WTC11 (cell line): ENCODE data around the gene PROKR2. TPM values are rescaled to one million over a fixed set of nuclear protein-coding genes. Genes with fewer than 3 reads are reported as not detected.

Experiments
- ATAC-seq: fragments of 200-7000 bp; cut with Tn5 transposase; 2 replicates; pipeline ENCODE4 v1.10.0; 2021; ENCODE audit warnings: mild to moderate bottlenecking, moderate library complexity
- CTCF ChIA-PET: fragments of 300-600 bp; sonication (Branson Sonifier 250); formaldehyde crosslinking; loops from one replicate; lab custom pipeline; 2021; ENCODE audit warnings: antibody characterized with exemption; lab: Charles Lee
- POLR2A ChIA-PET: fragments of 350-600 bp; sonication (Branson Sonifier 250); formaldehyde crosslinking; loops from one replicate; lab custom pipeline; 2021; ENCODE audit warnings: antibody characterized with exemption; lab: Charles Lee
- DNase-seq: peaks from one replicate; pipeline ENCODE4 v3.0.0; 2021; ENCODE audit warnings: low spot score
- H3K27ac Mint-ChIP-seq: 2 replicates; pipeline ENCODE4 v1.8.0; 2021; ENCODE audit warnings: mixed read lengths
- H3K27me3 Mint-ChIP-seq: 2 replicates; pipeline ENCODE4 v1.8.0; 2021; ENCODE audit warnings: low read depth, mild to moderate bottlenecking, moderate library complexity, mixed read lengths
- H3K36me3 Mint-ChIP-seq: 2 replicates; pipeline ENCODE4 v1.8.0; 2021; ENCODE audit warnings: mixed read lengths
- H3K4me1 Mint-ChIP-seq: 2 replicates; pipeline ENCODE4 v1.8.0; 2022; ENCODE audit warnings: mixed read lengths
- H3K4me3 Mint-ChIP-seq: 2 replicates; pipeline ENCODE4 v1.8.0; 2021; ENCODE audit warnings: mild to moderate bottlenecking, moderate library complexity, mixed read lengths
- H3K9me3 Mint-ChIP-seq: 2 replicates; pipeline ENCODE4 v1.8.0; 2021; ENCODE audit warnings: mixed read lengths
- FOXP1 ChIP-seq: sonication (generic); formaldehyde crosslinking; IDR thresholded peaks from 2 replicates; pipeline ENCODE4 v1.8.0; 2022; ENCODE audit warnings: missing genetic modification reagents, mild to moderate bottlenecking, moderate library complexity, borderline replicate concordance
- JUN ChIP-seq: sonication (generic); formaldehyde crosslinking; IDR thresholded peaks from 2 replicates; pipeline ENCODE4 v1.8.0; 2023; ENCODE audit warnings: mild to moderate bottlenecking, missing genetic modification reagents
- NR3C1 ChIP-seq: sonication (generic); formaldehyde crosslinking; conservative IDR thresholded peaks from 2 replicates; pipeline ENCODE4 v1.8.1; 2023; ENCODE audit warnings: low read depth, mild to moderate bottlenecking, missing genetic modification reagents
- SMAD4 ChIP-seq: sonication (generic); formaldehyde crosslinking; IDR thresholded peaks from 2 replicates; pipeline ENCODE4 v1.8.0; 2022; ENCODE audit warnings: mild to moderate bottlenecking, missing genetic modification reagents
- SOX15 ChIP-seq: fragments of 250-450 bp; sonication (Bioruptor Pico); IDR thresholded peaks from 2 replicates; pipeline ENCODE4 v1.9.0; 2021; ENCODE audit warnings: mild to moderate bottlenecking
- ZNF281 ChIP-seq: sonication (generic); formaldehyde crosslinking; IDR thresholded peaks from 2 replicates; pipeline ENCODE4 v1.8.0; 2023; ENCODE audit warnings: mild to moderate bottlenecking, missing genetic modification reagents
- ZNF317 ChIP-seq: sonication (generic); formaldehyde crosslinking; IDR thresholded peaks from 2 replicates; pipeline ENCODE4 v1.8.1; 2023; ENCODE audit warnings: low read depth, mild to moderate bottlenecking, moderate library complexity, missing genetic modification reagents, borderline replicate concordance
- ZNF425 ChIP-seq: fragments of 250-450 bp; sonication (Bioruptor Pico); conservative IDR thresholded peaks from 2 replicates; pipeline ENCODE4 v1.9.0; 2021; ENCODE audit warnings: mild to moderate bottlenecking
- total RNA-seq: library from RNA; stranded (reverse); gene quantifications from 3 replicates; pipeline ENCODE4 v1.2.3, GENCODE V29; 2021
- TF ChIP-seq, protein P1 (sequence below): sonication (generic); formaldehyde crosslinking; IDR thresholded peaks from 2 replicates; pipeline ENCODE4 v1.8.1; 2023; ENCODE audit warnings: mild to moderate bottlenecking, missing genetic modification reagents
- TF ChIP-seq, protein P2 (sequence below): fragments of 250-450 bp; sonication (Bioruptor Pico); IDR thresholded peaks from 2 replicates; pipeline ENCODE4 v1.9.0; 2021; ENCODE audit warnings: mild to moderate bottlenecking
- TF ChIP-seq, protein P3 (sequence below): sonication (generic); formaldehyde crosslinking; IDR thresholded peaks from 2 replicates; pipeline ENCODE4 v1.8.0; 2022; ENCODE audit warnings: mild to moderate bottlenecking, missing genetic modification reagents

The PROKR2 gene
- total RNA-seq, 1 experiment from 2014 or later = 2.0 TPM

DNA sequence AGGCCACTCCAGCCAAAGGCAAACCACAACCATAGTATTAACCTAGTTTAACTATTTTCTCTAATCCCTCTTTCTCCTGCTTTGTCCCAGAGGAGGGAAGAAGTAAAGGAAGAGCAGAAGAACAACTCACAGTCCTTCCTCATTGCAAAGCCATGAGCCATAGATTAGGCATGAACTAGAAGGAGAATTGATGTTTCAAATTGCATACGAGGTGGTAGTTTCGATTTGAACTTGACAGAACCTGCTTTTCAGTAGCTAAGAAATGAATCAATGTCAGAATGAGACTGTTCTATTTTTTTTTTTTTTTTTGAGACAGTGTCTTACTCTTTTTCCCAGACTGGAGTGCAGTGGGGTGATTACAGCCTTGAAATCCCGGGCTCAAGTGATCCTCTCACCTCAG, 48.3 kb downstream of the PROKR2 start (continued):
- TF ChIP-seq, protein P1, sequence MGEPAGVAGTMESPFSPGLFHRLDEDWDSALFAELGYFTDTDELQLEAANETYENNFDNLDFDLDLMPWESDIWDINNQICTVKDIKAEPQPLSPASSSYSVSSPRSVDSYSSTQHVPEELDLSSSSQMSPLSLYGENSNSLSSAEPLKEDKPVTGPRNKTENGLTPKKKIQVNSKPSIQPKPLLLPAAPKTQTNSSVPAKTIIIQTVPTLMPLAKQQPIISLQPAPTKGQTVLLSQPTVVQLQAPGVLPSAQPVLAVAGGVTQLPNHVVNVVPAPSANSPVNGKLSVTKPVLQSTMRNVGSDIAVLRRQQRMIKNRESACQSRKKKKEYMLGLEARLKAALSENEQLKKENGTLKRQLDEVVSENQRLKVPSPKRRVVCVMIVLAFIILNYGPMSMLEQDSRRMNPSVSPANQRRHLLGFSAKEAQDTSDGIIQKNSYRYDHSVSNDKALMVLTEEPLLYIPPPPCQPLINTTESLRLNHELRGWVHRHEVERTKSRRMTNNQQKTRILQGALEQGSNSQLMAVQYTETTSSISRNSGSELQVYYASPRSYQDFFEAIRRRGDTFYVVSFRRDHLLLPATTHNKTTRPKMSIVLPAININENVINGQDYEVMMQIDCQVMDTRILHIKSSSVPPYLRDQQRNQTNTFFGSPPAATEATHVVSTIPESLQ = no peak
- no peak for TF ChIP-seq FOXP1 (CRISPR knock-in tag)
- TF ChIP-seq JUN (CRISPR knock-in tag) = no peak
- TF ChIP-seq SMAD4 (CRISPR knock-in tag) = no peak
- no peak for TF ChIP-seq ZNF425 (CRISPR knock-in tag)
- TF ChIP-seq, protein P2, sequence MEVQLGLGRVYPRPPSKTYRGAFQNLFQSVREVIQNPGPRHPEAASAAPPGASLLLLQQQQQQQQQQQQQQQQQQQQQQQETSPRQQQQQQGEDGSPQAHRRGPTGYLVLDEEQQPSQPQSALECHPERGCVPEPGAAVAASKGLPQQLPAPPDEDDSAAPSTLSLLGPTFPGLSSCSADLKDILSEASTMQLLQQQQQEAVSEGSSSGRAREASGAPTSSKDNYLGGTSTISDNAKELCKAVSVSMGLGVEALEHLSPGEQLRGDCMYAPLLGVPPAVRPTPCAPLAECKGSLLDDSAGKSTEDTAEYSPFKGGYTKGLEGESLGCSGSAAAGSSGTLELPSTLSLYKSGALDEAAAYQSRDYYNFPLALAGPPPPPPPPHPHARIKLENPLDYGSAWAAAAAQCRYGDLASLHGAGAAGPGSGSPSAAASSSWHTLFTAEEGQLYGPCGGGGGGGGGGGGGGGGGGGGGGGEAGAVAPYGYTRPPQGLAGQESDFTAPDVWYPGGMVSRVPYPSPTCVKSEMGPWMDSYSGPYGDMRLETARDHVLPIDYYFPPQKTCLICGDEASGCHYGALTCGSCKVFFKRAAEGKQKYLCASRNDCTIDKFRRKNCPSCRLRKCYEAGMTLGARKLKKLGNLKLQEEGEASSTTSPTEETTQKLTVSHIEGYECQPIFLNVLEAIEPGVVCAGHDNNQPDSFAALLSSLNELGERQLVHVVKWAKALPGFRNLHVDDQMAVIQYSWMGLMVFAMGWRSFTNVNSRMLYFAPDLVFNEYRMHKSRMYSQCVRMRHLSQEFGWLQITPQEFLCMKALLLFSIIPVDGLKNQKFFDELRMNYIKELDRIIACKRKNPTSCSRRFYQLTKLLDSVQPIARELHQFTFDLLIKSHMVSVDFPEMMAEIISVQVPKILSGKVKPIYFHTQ (CRISPR knock-in tag) = no peak
- no peak for TF ChIP-seq NR3C1 (CRISPR knock-in tag)
- no peak for TF ChIP-seq ZNF281 (CRISPR knock-in tag)

GRCh38 chr20:5267092-5267491, 49.7 kb downstream of the PROKR2 start:
- no peaks in the 10 kb centered on the region for H3K36me3 Mint-ChIP-seq
- no peaks in the 10 kb centered on the region for H3K27me3 Mint-ChIP-seq
- TF ChIP-seq ZNF317 (CRISPR knock-in tag) (no peak), SOX15 (CRISPR knock-in tag) (no peak), SMAD4 (CRISPR knock-in tag) (no peak)
- TF ChIP-seq, protein P3, sequence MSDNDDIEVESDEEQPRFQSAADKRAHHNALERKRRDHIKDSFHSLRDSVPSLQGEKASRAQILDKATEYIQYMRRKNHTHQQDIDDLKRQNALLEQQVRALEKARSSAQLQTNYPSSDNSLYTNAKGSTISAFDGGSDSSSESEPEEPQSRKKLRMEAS (CRISPR knock-in tag) = no peak
- ChIA-PET POLR2A (no interaction called here), CTCF (interaction anchor here (2.5 to 3.0 kb wide), 2 partner anchors 44 to 62 kb away, joined by 9 to 10 read pairs; no protein-coding TSS in a partner anchor)
- DNase-seq (no peak), ATAC-seq (no peak)
- peaks cover 59% of the 10 kb centered on the region for H3K4me1 Mint-ChIP-seq
- peaks cover 6% of the 10 kb centered on the region for H3K9me3 Mint-ChIP-seq
- H3K27ac Mint-ChIP-seq = no peak overlapping the region
- no peak overlapping the region for H3K4me3 Mint-ChIP-seq

Other genes with a start within 250 kb of the PROKR2 start
- gene TMEM230, start 203.9 kb downstream of the PROKR2 start, total RNA-seq = 72.7 to 78.4 TPM (median 73.9 TPM) in 3 replicates
- 239 to 262 TPM (median 240 TPM) in 3 replicates for gene PCNA, start 197.0 kb downstream of the PROKR2 start, total RNA-seq
- gene CDS2, start 189.9 kb downstream of the PROKR2 start, total RNA-seq = 49.1 to 56.6 TPM (median 54.9 TPM) in 3 replicates